HCT116 (cell line): ENCODE results near the gene DVL1. TPM values are rescaled to one million over a fixed set of nuclear protein-coding genes. Genes with fewer than 3 reads are reported as not detected.

ENCODE experiments used
- ATAC-seq: fragments of 200-7000 bp; cut with Tn5 transposase; 2 replicates; pipeline ENCODE4 v1.9.1; 2020; ENCODE audit warnings: mild to moderate bottlenecking, moderate library complexity
- BruUV-seq: library from RNA; stranded (reverse); fragments of 400-500 nt; replicated peaks from 2 replicates; lab custom pipeline; 2021; lab: Mats Ljungman, UMichigan
- CTCF ChIA-PET: fragments of 300-600 bp; sonication (Branson Sonifier 250); formaldehyde crosslinking; loops from one replicate; lab custom pipeline; 2021; ENCODE audit warnings: antibody characterized with exemption; lab: Charles Lee
- POLR2A ChIA-PET: fragments of 300-600, 350-600 bp; sonication (Branson Sonifier 250); formaldehyde crosslinking; loops from one replicate; lab custom pipeline; 2021; ENCODE audit warnings: antibody characterized with exemption; lab: Charles Lee
- RAD21 ChIA-PET, 2 experiments: fragments of 300-600 bp; sonication (Branson Sonifier 250); formaldehyde crosslinking; loops; one replicate each; lab custom pipeline; 2023; ENCODE audit warnings: low total read pairs in 2 of 2; ENCODE audit not compliant: uncharacterized antibody in 2 of 2, unreplicated experiment in 2 of 2, low non-redundant PET in 1 of 2; lab: Charles Lee
- DNase-seq: peaks from one replicate; pipeline ENCODE4 v3.0.0-alpha.2; 2010; ENCODE audit warnings: low read depth, low spot score
- H2AFZ ChIP-seq: fragments of 200-600 bp; shearing (Covaris generic), sonication (generic); 2 replicates; pipeline ENCODE4 v1.6.1; 2017; ENCODE audit warnings: low read depth, mixed run types, mixed read lengths, antibody characterized with exemption, low read length; ENCODE audit not compliant: poor library complexity, severe bottlenecking
- H3K27ac ChIP-seq: 2 replicates; pipeline ENCODE4 v1.5.1; 2012; ENCODE audit warnings: low read depth, low read length
- H3K27me3 ChIP-seq: fragments of 200-600 bp; sonication (generic); 2 replicates; pipeline ENCODE4 v1.6.1; 2016; ENCODE audit warnings: mixed run types, low read length, mixed read lengths; ENCODE audit not compliant: insufficient read depth
- H3K36me3 ChIP-seq, 2 experiments: fragments of 200-500 bp in 1 of 2; fragments of 200-600 bp in 1 of 2; sonication (Bioruptor generic) in 1 of 2; sonication (generic) in 1 of 2; 2 replicates each; pipeline versions ENCODE4 v1.5.1 to v1.6.1; 2014 to 2016; ENCODE audit warnings: low read length in 2 of 2, inconsistent platforms in 1 of 2, mixed read lengths in 1 of 2, mixed run types in 1 of 2; ENCODE audit not compliant: insufficient read depth in 2 of 2, control insufficient read depth in 1 of 2
- H3K4me1 ChIP-seq, 2 experiments: fragments of 200-600 bp in 1 of 2; sonication (generic) in 1 of 2; 2 replicates each; pipeline versions ENCODE4 v1.5.1 to v1.6.1; 2012 to 2017; ENCODE audit warnings: low read length in 2 of 2, inconsistent platforms in 1 of 2, mild to moderate bottlenecking in 1 of 2, mixed read lengths in 1 of 2, mixed run types in 1 of 2, moderate library complexity in 1 of 2; ENCODE audit not compliant: insufficient read depth in 2 of 2, control insufficient read depth in 1 of 2
- H3K4me2 ChIP-seq: fragments of 200-600 bp; sonication (generic); 2 replicates; pipeline ENCODE4 v1.6.1; 2017; ENCODE audit warnings: mixed run types, low read length, mixed read lengths
- H3K4me3 ChIP-seq, 2 experiments: fragments of 200-600 bp in 1 of 2; sonication (generic) in 1 of 2; replicated peaks in 1 of 2; 2 replicates each; pipeline ENCODE4 v1.5.1; 2011 to 2016; ENCODE audit warnings: low read length in 2 of 2, control low read depth in 1 of 2, low read depth in 1 of 2, mild to moderate bottlenecking in 1 of 2, mixed read lengths in 1 of 2, mixed run types in 1 of 2
- H3K79me2 ChIP-seq: fragments of 200-600 bp; sonication (generic); 2 replicates; pipeline ENCODE4 v1.6.1; 2017; ENCODE audit warnings: mild to moderate bottlenecking, mixed run types, low read length, moderate library complexity, mixed read lengths; ENCODE audit not compliant: insufficient read depth
- H3K9ac ChIP-seq: fragments of 200-600 bp; sonication (generic); 2 replicates; pipeline ENCODE4 v1.6.1; 2016; ENCODE audit warnings: low read length, mixed read lengths
- H3K9me2 ChIP-seq: fragments of 200-600 bp; sonication (generic), shearing (Covaris generic); 2 replicates; pipeline ENCODE4 v1.6.1; 2017; ENCODE audit warnings: mixed run types, mild to moderate bottlenecking, moderate library complexity; ENCODE audit not compliant: insufficient read depth
- H3K9me3 ChIP-seq, 2 experiments: fragments of 200-500 bp in 1 of 2; fragments of 200-600 bp in 1 of 2; sonication (Bioruptor generic) in 1 of 2; sonication (generic) in 1 of 2; 2 replicates each; pipeline ENCODE4 v1.6.1; 2014 to 2017; ENCODE audit warnings: low read length in 2 of 2, mixed read lengths in 2 of 2, inconsistent platforms in 1 of 2, low read depth in 1 of 2, mild to moderate bottlenecking in 1 of 2, mixed run types in 1 of 2, moderate library complexity in 1 of 2; ENCODE audit not compliant: control insufficient read depth in 1 of 2, insufficient read depth in 1 of 2
- H4K20me1 ChIP-seq: fragments of 200-600 bp; sonication (generic), shearing (Covaris generic); 2 replicates; pipeline ENCODE4 v1.6.1; 2017; ENCODE audit warnings: mixed run types, mild to moderate bottlenecking, moderate library complexity; ENCODE audit not compliant: insufficient read depth
- CEBPB ChIP-seq: IDR thresholded peaks from 2 replicates; pipeline ENCODE4 v1.6.1; 2012; ENCODE audit warnings: low read depth
- FOSL1 ChIP-seq: IDR thresholded peaks from 2 replicates; pipeline ENCODE4 v1.6.1; 2012; ENCODE audit warnings: low read depth
- MAX ChIP-seq: IDR thresholded peaks from 2 replicates; pipeline ENCODE4 v1.6.1; 2012
- RAD21 ChIP-seq: IDR thresholded peaks from 2 replicates; pipeline ENCODE4 v1.6.1; 2012; ENCODE audit warnings: low read depth, mild to moderate bottlenecking
- REST ChIP-seq: IDR thresholded peaks from 2 replicates; pipeline ENCODE4 v1.6.1; 2012; ENCODE audit warnings: low read depth
- YY1 ChIP-seq: IDR thresholded peaks from 2 replicates; pipeline ENCODE4 v1.6.1; 2011; ENCODE audit warnings: low read length, low read depth, moderate library complexity, mild to moderate bottlenecking; ENCODE audit not compliant: insufficient replicate concordance; ENCODE audit errors: extremely low read depth
- intact Hi-C: fragments of 100-400 bp; cut with micrococcal nuclease; formaldehyde crosslinking; loops from 2 replicates; pipeline ENCODE4 v1.10.0; 2022
- total RNA-seq: library from RNA; stranded (reverse); gene quantifications from one replicate; pipeline ENCODE4 v1.2.1, GENCODE V29; 2021; ENCODE audit not compliant: unreplicated experiment

Gene DVL1
- total RNA-seq, 1 experiment from 2014 or later: 160 TPM

- RAD21 ChIA-PET: interaction anchor here in 1 of 2 experiments (0.7 kb wide), 1 partner anchor 124 kb away, joined by 3 read pairs; no protein-coding TSS in a partner anchor
- POLR2A ChIA-PET: interaction anchor here (0.6 kb wide), 1 partner anchor 19 kb away, joined by 3 read pairs; no protein-coding TSS in a partner anchor
- H4K20me1 ChIP-seq: no peaks in the 10 kb centered on the region
- peaks cover 5 to 6% of the 10 kb centered on the region in 2 experiments; a peak in 3 of 4 replicates for H3K4me1 ChIP-seq
- no peaks in the 10 kb centered on the region for H3K27me3 ChIP-seq
- DNase-seq (no peak), ATAC-seq (no peak)
- no peak overlapping the region for H2AFZ ChIP-seq
- intact Hi-C loops: no loop called here
- no peaks in the 10 kb centered on the region for H3K79me2 ChIP-seq
- no peaks in the 10 kb centered on the region for H3K9me2 ChIP-seq
- H3K4me3 ChIP-seq: no peak overlapping the region
- TF ChIP-seq CEBPB (no peak), FOSL1 (no peak), REST (no peak), RAD21 (no peak), MAX (no peak), YY1 (no peak)
- TF ChIP-seq, all 23 proteins: peak for 0
- Histone ChIP-seq H3K36me3 (peaks cover 5 to 7% of the 10 kb centered on the region in 2 experiments; a peak in 3 of 4 replicates), H3K9ac (no peak overlapping the region), H3K9me3 (no peaks in the 10 kb centered on the region), H3K4me2 (no peak overlapping the region), H3K27ac (no peak overlapping the region)
- CTCF ChIA-PET: no interaction called here
- BruUV-seq: no TSS peak
These were observed 32.1 kb upstream of the DVL1 start for GRCh38 chr1:1381294-1381693.
